Stimulated activated CD8-positive, alpha-beta memory T cell treated with anti-CD3 and anti-CD28 coated beads, Interleukin-7, amount 100 ng/mL, for 24 hours (primary cell): ENCODE measurements around the gene ARFGAP2.
"Not testable (repeated sequence)": the region's sequence is repeated elsewhere in the genome, so short reads cannot be mapped to it uniquely, and the experiment has no call there.

ENCODE experiments used
- DNase-seq: peaks from one replicate; pipeline ENCODE4 v3.0.0-alpha.2; 2020; ENCODE audit warnings: low read depth

Gene ARFGAP2

DNA sequence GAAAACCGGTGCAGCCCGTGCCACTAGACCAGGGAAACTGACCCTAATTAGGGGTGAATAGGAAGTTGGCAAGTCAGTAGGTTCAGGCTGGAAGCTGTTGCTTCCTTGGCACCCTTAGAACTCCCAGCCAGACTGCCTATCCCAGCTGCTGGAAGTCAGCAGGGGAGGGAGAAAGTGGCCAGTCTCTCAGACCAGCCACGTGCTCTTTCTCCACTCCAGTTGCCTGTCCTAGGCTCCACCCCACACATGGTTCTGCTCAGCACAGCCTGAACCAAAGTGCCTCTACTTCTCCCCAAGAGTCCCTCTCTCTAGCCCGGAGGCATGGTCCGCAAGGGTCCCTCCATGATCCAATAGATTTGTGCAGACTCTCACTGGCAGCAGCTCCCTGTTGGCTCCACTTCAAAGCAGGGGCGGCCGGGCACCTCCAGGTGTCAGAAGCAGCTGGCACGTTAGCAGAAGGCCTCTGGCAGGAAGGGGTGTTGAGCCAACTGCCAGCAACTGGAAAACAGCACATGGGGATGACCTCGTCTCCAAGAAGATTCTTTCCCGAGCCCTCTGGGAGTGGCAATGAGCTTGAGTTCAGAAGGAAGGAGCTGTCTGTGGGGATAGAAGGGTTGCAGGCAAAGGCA lies 27.7 kb downstream of the ARFGAP2 start:
- DNase-seq, result no peak

DNA sequence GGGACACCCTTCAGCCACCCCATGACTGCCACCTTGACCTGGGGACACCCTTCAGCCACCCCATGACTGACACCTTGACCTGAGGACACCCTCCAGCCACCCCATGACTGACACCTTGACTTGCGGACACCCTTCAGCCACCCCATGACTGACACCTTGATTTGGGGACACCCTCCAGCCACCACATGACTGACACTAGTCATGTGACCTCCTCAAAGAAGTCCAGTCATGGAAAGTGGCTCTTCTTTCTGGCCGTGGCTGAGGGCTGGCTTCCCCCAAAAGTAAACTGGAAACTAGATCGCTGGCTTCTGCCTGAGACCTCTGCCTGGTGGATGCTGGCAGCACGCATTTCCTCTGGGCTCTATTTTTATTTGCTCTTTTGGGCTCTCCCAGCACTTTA lies 28.4 kb downstream of the ARFGAP2 start:
- DNase-seq, result no peak

DNA sequence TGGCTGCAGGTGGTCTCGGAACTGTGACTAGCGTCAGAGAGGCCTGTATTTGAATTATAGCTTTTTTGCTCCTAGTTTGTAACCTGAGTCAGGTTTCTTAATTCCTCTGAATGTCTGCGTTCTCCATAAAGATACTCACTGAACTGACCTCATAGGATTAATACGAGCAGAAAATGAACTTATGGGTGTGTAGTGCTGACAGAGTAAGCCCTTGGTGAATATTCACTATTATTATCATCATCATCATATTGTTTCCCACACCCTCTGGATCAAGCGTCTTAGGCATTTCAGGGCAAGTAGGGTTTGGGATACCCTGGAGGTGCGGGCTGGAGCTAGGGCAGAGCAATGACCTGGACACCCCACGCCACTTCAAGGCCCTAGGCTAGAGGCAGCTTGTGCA lies 29.0 kb downstream of the ARFGAP2 start:
- DNase-seq, result no peak

GRCh38 chr11:47147250-47147649 lies 29.4 kb downstream of the ARFGAP2 start:
- DNase-seq, result no peak

- DNase-seq, result no peak
These were observed 32.1 kb downstream of the ARFGAP2 start for GRCh38 chr11:47144541-47144940.

- no peak for DNase-seq
These were observed 33.4 kb downstream of the ARFGAP2 start for GRCh38 chr11:47143322-47143721.

GRCh38 chr11:47139878-47140277 lies 36.8 kb downstream of the ARFGAP2 start:
- no peak for DNase-seq

- DNase-seq, result no peak
These were observed 39.2 kb downstream of the ARFGAP2 start for GRCh38 chr11:47137476-47137875.

- no peak for DNase-seq
These were observed 39.8 kb downstream of the ARFGAP2 start for GRCh38 chr11:47136921-47137320.

DNA sequence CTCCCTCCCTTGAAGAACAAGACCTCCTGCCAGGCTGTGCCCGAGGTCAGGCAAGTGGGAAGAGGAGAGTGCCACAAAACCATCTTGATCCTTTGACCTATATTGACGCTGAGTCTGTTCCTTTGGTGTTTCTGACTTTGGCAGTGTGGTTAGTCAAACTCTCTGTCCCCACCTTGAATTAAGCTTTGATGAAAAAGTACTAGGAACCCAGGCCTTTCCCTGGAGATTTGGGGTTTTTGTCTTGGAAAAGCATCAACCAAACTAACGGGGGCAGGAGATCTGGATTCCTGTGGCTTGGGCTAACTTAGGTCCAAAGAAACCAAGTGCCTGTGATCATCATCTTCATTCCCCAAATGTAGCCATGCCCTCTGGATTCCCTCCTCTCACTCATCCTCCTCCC lies 40.4 kb downstream of the ARFGAP2 start:
- no peak for DNase-seq

GRCh38 chr11:47132981-47133380 lies 43.7 kb downstream of the ARFGAP2 start:
- no peak for DNase-seq

GRCh38 chr11:47132490-47132889 lies 44.2 kb downstream of the ARFGAP2 start:
- DNase-seq, result no peak

DNA sequence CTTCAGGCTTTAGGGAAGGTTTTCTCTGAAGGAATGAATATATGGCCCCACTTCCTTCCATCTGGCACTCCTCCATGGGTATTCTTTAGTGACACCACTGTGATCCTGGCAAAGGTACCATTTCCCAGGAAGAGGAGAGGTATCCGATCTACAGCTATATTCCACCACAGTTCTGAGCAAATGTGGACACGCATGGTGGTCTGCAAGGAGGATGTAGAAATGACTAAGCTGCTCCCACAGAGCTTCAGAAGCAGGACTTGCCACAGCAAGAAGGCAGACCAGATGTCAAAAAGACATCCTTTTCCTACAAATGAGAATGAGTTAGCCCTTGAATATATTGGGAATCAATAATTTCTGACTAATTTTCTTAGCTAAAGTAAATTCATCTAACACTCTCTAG lies 45.5 kb downstream of the ARFGAP2 start:
- no peak for DNase-seq

- DNase-seq, result no peak
These were observed 46.1 kb downstream of the ARFGAP2 start for GRCh38 chr11:47130543-47130942.

GRCh38 chr11:47127213-47127612 lies 49.5 kb downstream of the ARFGAP2 start:
- DNase-seq, result no peak

DNA sequence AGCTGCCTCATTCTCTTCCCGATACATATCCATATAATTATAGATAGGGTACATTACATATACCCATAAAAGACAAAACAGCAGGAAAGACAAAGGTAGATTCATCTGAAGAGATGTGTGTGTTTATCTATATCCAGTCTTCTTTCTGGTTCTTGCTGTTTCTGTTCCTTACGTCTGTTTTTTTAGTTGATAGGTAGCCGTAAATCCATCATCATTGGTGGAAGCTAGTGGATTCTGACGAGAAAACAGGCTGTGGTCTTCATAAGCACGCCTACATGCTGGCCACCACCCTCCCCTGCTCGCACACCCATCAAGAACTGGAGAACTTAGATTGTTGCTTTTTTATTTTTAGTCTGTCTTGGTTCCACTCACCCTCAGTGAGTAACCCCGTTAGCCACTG lies 51.6 kb downstream of the ARFGAP2 start:
- no peak for DNase-seq

DNA sequence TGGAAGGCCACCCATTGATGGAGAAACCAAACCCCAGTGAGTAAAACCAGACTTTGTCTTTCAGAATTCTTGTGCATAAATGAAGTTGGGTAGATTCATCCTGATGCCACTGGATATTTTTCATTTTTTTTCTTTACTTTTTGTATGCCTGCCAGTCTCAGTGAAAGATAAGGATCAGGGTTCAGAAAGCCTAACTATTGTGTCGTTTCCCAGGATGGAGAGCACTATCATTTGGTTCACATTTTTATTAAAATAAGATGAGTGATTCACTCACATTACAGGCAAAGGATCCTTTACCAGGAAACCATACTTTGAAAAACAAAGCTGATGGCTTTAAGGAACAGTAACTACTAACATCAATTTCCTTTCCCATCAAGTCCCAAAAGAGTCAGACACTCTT lies 52.0 kb downstream of the ARFGAP2 start:
- DNase-seq, result no peak

GRCh38 chr11:47123094-47123493 lies 53.6 kb downstream of the ARFGAP2 start:
- DNase-seq, result no peak

GRCh38 chr11:47121731-47122130 lies 54.9 kb downstream of the ARFGAP2 start:
- DNase-seq, result no peak

- DNase-seq, result no peak
These were observed 55.6 kb downstream of the ARFGAP2 start for GRCh38 chr11:47121056-47121455.

- not testable (repeated sequence) for DNase-seq
These were observed 57.6 kb downstream of the ARFGAP2 start for GRCh38 chr11:47118958-47119688.
